ENCODE data around the gene SALL1.
A peak's percentile ranks its signal among the peaks of the same experiment; 100 is the strongest.

Gene SALL1

GRCh38 chr16:51155820-51156806 lies 5.0 kb upstream of the SALL1 start:
- no peak for DNase-seq

GRCh38 chr16:51155199-51155607 lies 4.1 kb upstream of the SALL1 start:
- DNase-seq: no peak

DNA sequence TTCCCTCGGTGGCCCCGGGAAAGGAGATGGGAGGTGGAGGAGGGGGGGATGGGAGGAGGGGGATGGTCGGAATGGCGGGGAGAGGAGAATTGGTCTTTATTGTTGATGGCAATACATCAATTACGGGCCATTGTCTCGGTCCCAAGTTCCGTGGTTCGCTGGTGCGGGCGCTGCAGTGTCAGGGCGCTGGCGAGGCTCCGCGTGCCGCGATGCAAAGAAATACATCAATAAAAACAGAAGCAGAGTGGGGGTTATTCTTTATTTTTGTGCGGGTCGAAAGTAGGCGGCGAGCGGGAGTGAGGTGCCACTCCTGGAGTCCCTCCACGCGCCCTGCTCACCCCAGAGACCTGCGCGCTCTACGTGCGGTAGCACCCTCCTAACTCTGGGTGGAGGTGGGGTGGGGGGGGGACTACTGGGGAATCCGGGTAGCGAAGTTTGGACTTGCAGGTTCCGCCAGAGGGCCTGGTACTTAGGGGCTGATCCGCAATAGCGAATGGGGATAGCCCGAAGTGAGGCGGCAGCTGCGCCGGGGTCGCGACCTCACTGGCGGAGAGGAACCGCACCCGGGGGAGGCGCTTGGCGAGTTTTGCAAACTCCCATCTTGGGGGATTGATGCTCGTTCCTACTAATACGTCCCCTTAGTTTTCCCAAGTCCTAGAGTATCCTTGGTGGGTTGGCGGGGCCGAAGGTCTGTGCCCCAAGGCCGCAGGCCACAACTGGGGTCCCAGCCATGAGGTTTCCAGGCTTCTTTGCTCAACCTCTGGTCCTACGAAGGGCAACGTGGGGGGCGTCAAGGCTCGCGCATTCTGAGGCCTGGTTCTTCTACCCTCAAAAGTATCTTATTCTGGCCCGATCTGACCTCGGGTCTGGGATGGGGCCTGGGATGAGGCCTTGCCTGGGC lies 3.5 kb upstream of the SALL1 start:
- no peak for DNase-seq

DNA sequence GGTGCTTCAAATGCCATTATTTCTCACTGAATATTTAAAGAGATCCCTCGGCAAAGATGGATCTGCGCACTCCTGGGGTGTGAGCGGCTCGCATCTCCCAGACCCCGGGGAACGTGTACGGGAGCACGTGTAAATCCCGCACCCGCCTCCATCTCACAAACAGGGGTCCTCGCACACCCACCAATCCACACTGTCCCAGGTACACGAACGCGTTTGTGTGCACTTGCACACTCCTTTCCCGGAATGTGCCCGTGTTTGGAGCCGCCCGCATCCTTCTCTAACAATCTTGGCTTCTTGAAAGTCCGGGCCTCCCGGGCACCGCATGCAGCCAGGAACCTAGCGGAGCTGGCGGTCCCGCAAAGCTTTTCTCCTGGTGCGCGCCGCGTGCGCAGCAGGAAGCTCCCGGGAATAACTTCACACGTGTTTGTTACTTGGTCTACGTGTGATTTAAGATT lies 2.5 kb upstream of the SALL1 start:
- no peak for DNase-seq

DNA sequence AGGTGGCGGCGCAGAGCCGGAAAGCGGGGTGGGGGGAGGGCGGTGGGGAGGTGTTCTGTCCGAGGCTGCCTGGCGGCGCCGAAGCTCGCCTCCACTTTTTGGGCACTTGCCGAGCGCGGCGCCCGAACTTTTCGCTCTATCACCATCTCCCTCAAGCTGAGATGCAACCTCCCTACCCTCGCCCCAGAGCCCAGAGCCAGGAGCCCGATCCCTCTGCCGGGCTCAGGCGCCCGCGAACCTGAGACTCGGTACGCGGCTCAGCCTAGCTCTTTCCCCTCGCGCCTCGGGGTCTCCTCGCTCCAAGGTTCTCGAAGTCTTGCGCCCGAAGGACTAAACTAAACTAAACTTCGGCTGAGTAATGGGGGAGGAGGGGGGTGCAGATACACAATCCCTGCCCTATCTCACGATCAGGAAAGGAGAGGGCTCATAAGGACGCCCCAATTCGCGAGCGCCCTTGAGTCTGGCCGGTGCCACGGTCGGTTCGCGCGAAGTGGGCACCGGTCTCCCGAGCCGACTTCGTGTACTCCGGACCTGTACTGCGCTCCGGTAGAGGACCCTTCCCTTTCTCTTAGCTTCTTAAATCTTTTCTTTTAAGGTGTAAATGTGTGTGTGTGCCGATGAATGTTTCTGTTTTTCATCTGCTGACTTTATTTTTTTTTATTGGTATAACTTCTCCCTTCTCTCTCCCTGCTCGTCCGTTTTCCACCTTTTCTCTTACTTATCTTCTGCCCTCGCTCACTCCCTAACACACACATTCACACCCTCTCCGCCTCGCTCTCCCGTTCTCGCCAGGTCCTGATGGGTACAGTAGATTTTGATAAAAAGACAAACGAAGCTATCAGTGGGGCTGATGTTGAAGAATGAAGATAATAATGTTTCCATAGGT lies 1.9 kb upstream of the SALL1 start:
- no peak for DNase-seq

GRCh38 chr16:51151961-51152663 lies 1.0 kb upstream of the SALL1 start:
- DNase-seq: peak; percentile 69

DNA sequence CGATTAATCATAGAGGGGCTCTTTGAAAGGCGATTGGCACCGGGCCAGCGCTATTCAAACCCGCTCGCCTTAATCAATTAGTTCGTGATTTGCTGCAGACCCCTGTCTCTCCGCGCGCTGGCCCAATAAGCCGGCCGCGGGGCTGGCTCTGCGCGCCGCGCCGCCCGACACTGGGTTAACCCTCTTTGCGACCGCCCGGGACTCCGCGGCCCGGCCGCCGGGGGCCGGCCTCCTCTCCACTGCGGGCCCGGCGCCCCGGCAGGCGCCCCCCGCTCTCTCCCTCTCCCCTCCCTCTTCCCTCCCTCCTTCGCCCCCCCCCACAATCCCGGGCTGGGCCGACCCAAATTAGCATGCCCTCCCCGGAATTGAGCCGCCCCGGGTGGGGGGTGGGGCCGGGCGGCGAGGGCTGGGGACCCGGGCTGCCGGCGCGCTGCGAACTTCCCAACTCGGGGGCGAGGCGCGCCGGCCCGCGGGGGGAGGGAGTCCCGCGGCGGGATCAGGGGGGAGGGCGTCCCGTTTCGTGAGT lies 428 bp upstream of the SALL1 start:
- DNase-seq: peak; percentile 77

DNA sequence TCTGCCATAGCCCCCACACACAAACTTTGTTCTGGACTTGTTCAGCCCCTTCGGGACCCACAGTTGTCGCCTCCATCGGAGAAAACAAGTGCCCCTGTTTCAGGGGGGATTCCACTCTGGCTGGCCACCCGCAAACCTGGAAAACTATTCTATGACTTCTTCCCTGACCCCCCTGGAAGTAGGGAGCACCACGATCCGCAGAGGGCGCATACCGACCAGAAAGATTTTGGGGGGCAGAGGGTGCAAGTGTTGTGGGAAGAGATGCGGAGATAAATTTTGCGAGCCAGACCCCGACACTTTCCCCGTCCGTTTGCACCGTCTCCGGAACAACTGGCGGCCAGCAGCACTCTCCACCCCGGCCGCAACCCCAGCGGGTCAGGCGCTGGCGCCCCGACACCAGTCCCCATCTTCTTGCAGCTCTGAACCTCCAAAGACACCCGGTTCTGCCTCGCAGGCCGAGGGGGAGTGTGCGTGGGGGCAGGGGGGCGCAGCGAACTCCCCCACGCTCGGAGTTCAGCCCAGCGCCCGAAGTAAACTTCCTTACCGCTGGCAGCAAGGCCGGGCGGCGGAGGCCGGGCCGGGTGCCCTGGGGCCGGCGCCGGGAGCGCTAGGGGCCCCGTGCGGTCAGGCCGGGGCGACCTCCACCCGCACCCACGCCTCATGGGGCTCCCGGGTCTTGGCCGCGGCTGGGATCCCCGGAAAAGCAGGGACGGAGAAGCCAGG lies 744 bp downstream of the SALL1 start:
- no peak for DNase-seq

DNA sequence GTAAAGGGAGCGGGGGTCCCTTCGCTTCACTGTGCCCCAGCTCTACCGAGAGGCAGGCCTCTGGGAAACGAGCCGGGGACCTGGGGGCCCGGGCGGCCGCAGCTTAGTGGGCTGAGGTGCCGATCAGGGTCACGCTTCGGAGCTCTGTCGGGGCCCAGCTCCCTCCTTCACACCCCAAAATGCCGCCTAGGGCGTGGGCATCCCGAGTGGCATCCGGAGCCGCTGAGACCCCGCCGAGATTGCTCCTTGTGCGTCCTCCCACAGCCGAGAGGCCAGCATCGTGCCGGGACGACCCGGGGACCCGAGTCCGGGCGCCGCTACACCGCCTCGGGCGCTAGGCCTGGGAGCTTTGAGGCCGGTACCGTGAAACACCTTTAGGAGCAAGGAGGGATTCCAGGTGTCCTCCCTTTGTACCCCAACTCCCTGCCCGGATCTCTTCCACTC lies 1.3 kb downstream of the SALL1 start:
- DNase-seq: no peak

- no peak for DNase-seq
Measured at GRCh38 chr16:51149251-51149661, 1.8 kb downstream of the SALL1 start.

GRCh38 chr16:51148678-51149228 lies 2.3 kb downstream of the SALL1 start:
- no peak for DNase-seq

- DNase-seq: no peak
Measured at GRCh38 chr16:51147776-51148677, 3.0 kb downstream of the SALL1 start.

GRCh38 chr16:51146256-51146924 lies 4.7 kb downstream of the SALL1 start:
- DNase-seq: no peak

DNA sequence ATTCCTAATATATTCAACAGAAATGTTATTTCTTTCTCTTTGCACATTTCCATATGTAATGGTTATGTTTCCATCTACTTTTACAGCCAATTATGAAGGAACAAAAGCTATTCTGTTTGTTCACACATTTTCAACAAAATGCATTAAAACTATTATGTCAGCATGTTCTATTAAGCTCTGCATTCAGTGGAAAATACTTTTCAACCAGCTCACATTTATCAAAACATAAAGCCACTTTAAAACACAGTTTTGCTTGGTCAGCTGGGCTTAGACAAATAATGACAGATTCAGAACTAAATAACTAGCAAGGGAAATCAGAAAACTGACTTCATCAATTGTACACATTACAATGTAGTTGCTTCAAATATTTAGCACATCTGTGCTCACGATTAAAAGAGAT lies 6.9 kb downstream of the SALL1 start:
- DNase-seq: no peak

GRCh38 chr16:51143196-51143977 lies 7.7 kb downstream of the SALL1 start:
- no peak for DNase-seq

- no peak for DNase-seq
Measured at GRCh38 chr16:51141541-51141940, 9.5 kb downstream of the SALL1 start.

- no peak for DNase-seq
Measured at GRCh38 chr16:51141106-51141505, 10.0 kb downstream of the SALL1 start.

DNA sequence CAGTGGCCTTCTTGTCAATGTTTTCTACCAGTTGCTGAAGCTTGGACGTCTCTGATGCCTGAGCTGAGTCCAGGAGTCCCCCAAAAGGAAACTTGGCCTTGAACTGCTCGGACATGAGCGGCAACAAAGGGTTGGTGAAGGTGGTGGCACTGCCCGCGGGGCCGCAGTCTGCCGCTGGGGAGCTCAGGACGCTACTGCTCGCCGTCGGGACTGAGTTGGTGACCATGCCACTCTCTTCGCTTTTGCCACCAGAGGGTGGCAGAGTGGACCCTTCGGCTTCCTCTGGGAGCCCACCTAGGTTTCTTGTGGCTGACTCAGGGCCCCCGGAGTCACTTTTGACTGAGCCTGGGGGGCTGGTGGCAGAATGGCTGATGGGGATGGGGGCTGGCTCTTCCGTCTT lies 11.0 kb downstream of the SALL1 start:
- DNase-seq: no peak

Data from NCI-H510A (cell line).